GM13977 (cell line): ENCODE results near the gene AUH.

Experiments
- DNase-seq: peaks from one replicate; pipeline ENCODE4 v3.0.0; 2012; ENCODE audit warnings: low spot score
- in situ Hi-C: fragments of 300-500 bp; cut with MboI; formaldehyde crosslinking; loops from one replicate; pipeline ENCODE4 v1.12.0; 2022; ENCODE audit warnings: low sequenced_read_pairs, low pct_unique_long_range_greater_than_20kb, mixed read lengths, inconsistent platforms; ENCODE audit not compliant: unreplicated experiment
- TF ChIP-seq, protein P1 (sequence below): IDR thresholded peaks from 2 replicates; pipeline ENCODE4 v1.5.1; 2012; ENCODE audit warnings: mild to moderate bottlenecking, control low read depth; ENCODE audit not compliant: insufficient read depth; ENCODE audit errors: extremely low read depth, missing control alignments

The AUH gene

DNA sequence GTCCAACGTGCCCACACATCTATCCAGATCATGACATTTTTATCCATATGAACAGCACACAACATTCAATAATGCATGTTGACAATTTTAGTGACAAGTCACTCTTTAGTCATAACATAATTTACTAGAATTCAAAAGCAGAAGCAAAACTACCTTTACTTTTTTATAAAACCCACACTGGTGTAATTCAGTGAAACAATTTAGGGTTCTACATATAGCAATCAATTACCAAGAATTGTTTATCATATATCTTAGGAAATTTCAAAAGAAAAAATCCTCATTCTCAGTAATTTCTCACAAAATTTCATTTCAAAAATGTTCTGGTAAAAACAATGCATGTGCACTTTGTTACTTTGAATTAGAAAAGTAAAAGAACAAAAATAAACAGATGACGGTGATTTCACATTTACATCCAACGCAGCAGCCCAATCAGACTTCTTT is 12.6 kb downstream of the AUH start:
- in situ Hi-C loops = no loop called here
- TF ChIP-seq, protein P1, sequence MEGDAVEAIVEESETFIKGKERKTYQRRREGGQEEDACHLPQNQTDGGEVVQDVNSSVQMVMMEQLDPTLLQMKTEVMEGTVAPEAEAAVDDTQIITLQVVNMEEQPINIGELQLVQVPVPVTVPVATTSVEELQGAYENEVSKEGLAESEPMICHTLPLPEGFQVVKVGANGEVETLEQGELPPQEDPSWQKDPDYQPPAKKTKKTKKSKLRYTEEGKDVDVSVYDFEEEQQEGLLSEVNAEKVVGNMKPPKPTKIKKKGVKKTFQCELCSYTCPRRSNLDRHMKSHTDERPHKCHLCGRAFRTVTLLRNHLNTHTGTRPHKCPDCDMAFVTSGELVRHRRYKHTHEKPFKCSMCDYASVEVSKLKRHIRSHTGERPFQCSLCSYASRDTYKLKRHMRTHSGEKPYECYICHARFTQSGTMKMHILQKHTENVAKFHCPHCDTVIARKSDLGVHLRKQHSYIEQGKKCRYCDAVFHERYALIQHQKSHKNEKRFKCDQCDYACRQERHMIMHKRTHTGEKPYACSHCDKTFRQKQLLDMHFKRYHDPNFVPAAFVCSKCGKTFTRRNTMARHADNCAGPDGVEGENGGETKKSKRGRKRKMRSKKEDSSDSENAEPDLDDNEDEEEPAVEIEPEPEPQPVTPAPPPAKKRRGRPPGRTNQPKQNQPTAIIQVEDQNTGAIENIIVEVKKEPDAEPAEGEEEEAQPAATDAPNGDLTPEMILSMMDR = no peak
- DNase-seq = no peak

DNA sequence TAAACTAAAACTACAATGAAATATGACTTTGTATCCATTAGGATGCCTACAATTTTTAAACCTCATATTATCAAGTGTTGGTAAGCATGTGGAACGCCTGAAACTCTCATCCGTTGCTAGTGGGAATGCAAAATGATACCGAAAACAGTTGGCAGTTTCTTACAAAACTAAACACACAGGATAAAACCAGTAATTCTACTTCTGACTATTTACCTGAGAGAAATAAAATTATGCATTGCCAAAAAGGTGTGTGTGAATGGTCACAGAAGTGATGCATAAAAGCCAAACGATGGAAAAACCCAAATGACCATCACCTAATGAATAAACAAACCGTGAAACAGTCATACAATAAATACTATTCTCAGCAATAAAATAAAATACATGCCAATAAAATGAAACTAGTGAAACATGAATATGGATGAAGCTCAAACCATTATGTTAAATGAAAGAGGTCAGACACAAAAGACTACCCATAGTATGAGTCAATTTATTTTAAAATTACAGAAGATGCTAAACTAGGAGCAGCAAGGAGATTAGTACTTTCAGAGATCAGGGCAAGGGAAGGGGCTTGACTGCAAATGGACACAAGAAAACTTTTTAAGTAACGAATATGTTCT is 13.4 kb downstream of the AUH start:
- in situ Hi-C loops = no loop called here
- DNase-seq = no peak
- TF ChIP-seq, protein P1 = no peak

DNA sequence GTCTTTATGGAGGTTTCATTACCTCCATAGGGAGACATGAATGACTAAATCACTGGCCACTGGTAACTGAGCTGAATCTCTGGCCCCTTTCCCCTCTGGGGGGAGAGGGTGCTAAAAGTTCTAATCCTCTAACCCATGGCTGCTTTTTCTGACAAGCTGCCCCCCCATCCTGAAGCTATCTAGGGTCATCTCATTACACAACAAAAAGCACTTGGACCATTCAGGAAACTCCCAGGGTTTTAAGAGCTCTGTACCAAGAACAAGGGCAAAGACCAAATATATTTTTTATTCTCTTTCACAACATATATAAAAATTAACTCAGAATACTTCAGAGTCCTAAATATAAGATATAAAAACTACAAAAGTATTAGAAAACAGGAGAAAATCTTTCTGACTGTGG is 14.3 kb downstream of the AUH start:
- in situ Hi-C loops = no loop called here
- DNase-seq = no peak
- TF ChIP-seq, protein P1 = no peak

DNA sequence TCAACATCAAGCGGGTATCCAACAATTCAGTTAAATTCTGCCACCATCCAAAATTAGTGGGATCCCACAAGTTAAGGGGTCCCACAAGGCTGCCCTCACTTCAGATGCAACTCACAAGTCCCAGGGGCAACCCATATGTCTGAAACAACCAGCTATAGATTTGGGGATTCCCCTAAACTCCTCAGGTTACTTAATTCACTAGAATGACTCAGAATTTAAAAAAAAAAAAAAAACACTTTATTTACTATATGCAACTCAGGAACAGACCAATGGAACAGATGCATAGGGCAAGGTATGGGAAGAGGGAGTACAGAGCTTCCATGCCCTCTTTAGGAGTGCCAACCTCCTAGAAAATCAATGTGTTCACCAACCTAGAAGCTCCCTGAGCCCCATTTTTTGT is 15.1 kb downstream of the AUH start:
- TF ChIP-seq, protein P1 = no peak
- DNase-seq = peak; percentile 16
- in situ Hi-C loops = no loop called here

DNA sequence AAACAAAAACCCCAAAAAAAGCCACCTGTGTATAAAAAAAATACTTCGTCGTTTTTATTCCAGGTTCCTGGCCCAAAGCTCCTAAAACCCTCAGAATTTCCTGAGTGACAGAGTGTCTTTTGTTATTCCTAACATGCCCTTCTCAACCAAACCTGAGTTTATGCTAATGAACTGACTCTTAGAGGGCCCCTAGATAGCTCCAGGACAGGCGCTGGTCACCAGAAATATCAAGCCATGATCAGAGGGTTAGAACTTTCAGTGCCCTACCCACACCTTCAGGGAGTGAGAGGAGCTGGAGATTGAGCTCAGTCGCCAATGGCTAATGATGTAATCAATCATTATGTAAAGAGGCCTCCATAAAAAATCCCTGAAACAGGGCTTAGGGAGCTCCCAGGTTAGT is 15.7 kb downstream of the AUH start:
- no peak for DNase-seq
- in situ Hi-C loops = no loop called here

DNA sequence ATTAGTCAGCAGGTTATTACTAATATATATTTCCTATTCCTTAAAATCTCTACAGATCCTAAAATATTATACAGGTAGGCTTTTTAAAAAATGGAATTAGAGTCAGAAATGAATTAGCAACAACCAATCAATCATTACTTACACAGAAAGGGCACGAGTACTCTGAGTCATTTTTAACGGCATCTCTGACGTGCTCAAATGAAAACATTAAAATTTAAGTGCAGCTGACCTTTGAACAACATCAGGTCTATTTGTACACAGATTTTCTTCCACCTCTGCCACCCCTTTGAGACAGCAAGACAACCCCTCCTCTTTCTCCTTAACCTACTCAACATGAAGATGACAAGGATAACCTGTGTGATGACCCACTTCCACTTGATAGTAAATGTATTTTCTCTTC is 19.1 kb downstream of the AUH start:
- TF ChIP-seq, protein P1 = no peak
- in situ Hi-C loops = no loop called here
- DNase-seq = no peak

More for the DNA sequence above, 15.7 kb downstream of the AUH start:
- TF ChIP-seq, protein P1 = no peak
